Activated CD8-positive, alpha-beta memory T cell treated with anti-CD3 and anti-CD28 coated beads for 1 hour (primary cell): ENCODE results near the gene ATAD1.

ENCODE experiments used
- DNase-seq, 2 donors: peaks; one replicate each; pipeline ENCODE4 v3.0.0-alpha.2; 2020; ENCODE audit warnings: low read depth in 1 of 2; ENCODE audit errors: extremely low read depth in 1 of 2

ATAD1 gene

GRCh38 chr10:87720665-87721064, 97.4 kb downstream of the ATAD1 start:
- no peak for DNase-seq

GRCh38 chr10:87716348-87716670, 101.7 kb downstream of the ATAD1 start:
- DNase-seq, result no peak

GRCh38 chr10:87715552-87716347, 102.3 kb downstream of the ATAD1 start:
- no peak for DNase-seq

GRCh38 chr10:87713707-87714106, 104.3 kb downstream of the ATAD1 start:
- DNase-seq, result no peak

- DNase-seq, result no peak
Measured at GRCh38 chr10:87712913-87713616, 105.0 kb downstream of the ATAD1 start.

GRCh38 chr10:87707254-87707653, 110.8 kb downstream of the ATAD1 start:
- no peak for DNase-seq

GRCh38 chr10:87706731-87707130, 111.3 kb downstream of the ATAD1 start:
- DNase-seq, result no peak

- no peak for DNase-seq
Measured at GRCh38 chr10:87705339-87705738, 112.7 kb downstream of the ATAD1 start.

- DNase-seq, result no peak
Measured at GRCh38 chr10:87703771-87704170, 114.3 kb downstream of the ATAD1 start.

- DNase-seq, result no peak
Measured at GRCh38 chr10:87702973-87703294, 115.1 kb downstream of the ATAD1 start.

GRCh38 chr10:87702260-87702972, 115.6 kb downstream of the ATAD1 start:
- no peak for DNase-seq
